Adipocyte (in vitro differentiated cells): ENCODE data around the gene FCRL2.

ENCODE experiments used
- DNase-seq: peaks from one replicate; pipeline ENCODE4 v3.0.0-alpha.2; 2015; ENCODE audit warnings: low read depth
- H3K27me3 ChIP-seq: replicated peaks from 2 replicates; pipeline ENCODE4 v1.7.0; 2013; ENCODE audit warnings: mild to moderate bottlenecking, low read length, moderate library complexity; ENCODE audit not compliant: control insufficient read depth, insufficient read depth
- H3K36me3 ChIP-seq: 2 replicates; pipeline ENCODE4 v1.7.0; 2013; ENCODE audit warnings: low read length, mild to moderate bottlenecking, moderate library complexity; ENCODE audit not compliant: control insufficient read depth, insufficient read depth, severe bottlenecking
- H3K4me1 ChIP-seq: 2 replicates; pipeline ENCODE4 v1.7.0; 2013; ENCODE audit warnings: mild to moderate bottlenecking, low read length, moderate library complexity; ENCODE audit not compliant: control insufficient read depth, insufficient read depth
- H3K4me3 ChIP-seq: 2 replicates; pipeline ENCODE4 v1.7.0; 2013; ENCODE audit warnings: mild to moderate bottlenecking, low read length, moderate library complexity
- H3K9ac ChIP-seq: 2 replicates; pipeline ENCODE4 v1.7.0; 2013; ENCODE audit warnings: mild to moderate bottlenecking, low read length, moderate library complexity
- H3K9me3 ChIP-seq: 2 replicates; pipeline ENCODE4 v1.7.0; 2013; ENCODE audit warnings: mild to moderate bottlenecking, low read length, moderate library complexity; ENCODE audit not compliant: control insufficient read depth

Gene FCRL2

GRCh38 chr1:157711802-157712201 lies 65.1 kb downstream of the FCRL2 start:
- H3K4me1 ChIP-seq: no peaks in the 10 kb centered on the region
- no peaks in the 10 kb centered on the region for H3K9me3 ChIP-seq
- no peak overlapping the region for H3K4me3 ChIP-seq
- no peak overlapping the region for H3K9ac ChIP-seq
- no peak for DNase-seq
- H3K36me3 ChIP-seq: no peaks in the 10 kb centered on the region
- peaks cover 2% of the 10 kb centered on the region for H3K27me3 ChIP-seq

GRCh38 chr1:157704878-157705277 lies 72.1 kb downstream of the FCRL2 start:
- no peak overlapping the region for H3K4me3 ChIP-seq
- no peaks in the 10 kb centered on the region for H3K9me3 ChIP-seq
- no peak for DNase-seq
- no peaks in the 10 kb centered on the region for H3K4me1 ChIP-seq
- H3K9ac ChIP-seq: no peak overlapping the region
- no peaks in the 10 kb centered on the region for H3K36me3 ChIP-seq
- peaks cover 8% of the 10 kb centered on the region for H3K27me3 ChIP-seq

GRCh38 chr1:157703981-157704380 lies 73.0 kb downstream of the FCRL2 start:
- H3K9me3 ChIP-seq: no peaks in the 10 kb centered on the region
- no peak for DNase-seq

GRCh38 chr1:157702308-157702825 lies 74.6 kb downstream of the FCRL2 start:
- H3K36me3 ChIP-seq: no peaks in the 10 kb centered on the region
- H3K9me3 ChIP-seq: no peaks in the 10 kb centered on the region
- no peaks in the 10 kb centered on the region for H3K4me1 ChIP-seq
- H3K27me3 ChIP-seq: peaks cover 22% of the 10 kb centered on the region
- H3K9ac ChIP-seq: no peak overlapping the region
- DNase-seq: no peak
- no peak overlapping the region for H3K4me3 ChIP-seq

More at GRCh38 chr1:157703981-157704380, 73.0 kb downstream of the FCRL2 start:
- Histone ChIP-seq H3K27me3 (peaks cover 9% of the 10 kb centered on the region), H3K4me1 (no peaks in the 10 kb centered on the region), H3K9ac (no peak overlapping the region), H3K4me3 (no peak overlapping the region), H3K36me3 (no peaks in the 10 kb centered on the region)

- no peak for DNase-seq
- H3K36me3 ChIP-seq: no peaks in the 10 kb centered on the region
- no peaks in the 10 kb centered on the region for H3K4me1 ChIP-seq
- H3K9ac ChIP-seq: no peak within 1 kb of the TSS
- H3K27me3 ChIP-seq: peaks cover 29% of the 10 kb centered on the region
- no peaks in the 10 kb centered on the region for H3K9me3 ChIP-seq
- H3K4me3 ChIP-seq: no peak within 1 kb of the TSS
Observed at GRCh38 chr1:157700732-157701131, 76.2 kb downstream of the FCRL2 start, which contains the start of gene FCRL3. Gene FCRL3 (minus strand): TSS chr1:157700769. CDS start chr1:157700489, 280 bp downstream.

- H3K9me3 ChIP-seq: no peaks in the 10 kb centered on the region
- DNase-seq: no peak
- H3K27me3 ChIP-seq: peaks cover 29% of the 10 kb centered on the region
- H3K9ac ChIP-seq: no peak overlapping the region
- no peaks in the 10 kb centered on the region for H3K36me3 ChIP-seq
- no peak overlapping the region for H3K4me3 ChIP-seq
- H3K4me1 ChIP-seq: no peaks in the 10 kb centered on the region
Observed at GRCh38 chr1:157700305-157700704, 76.6 kb downstream of the FCRL2 start.

- Histone ChIP-seq H3K9ac (no peak overlapping the region), H3K4me3 (no peak overlapping the region), H3K4me1 (no peaks in the 10 kb centered on the region), H3K9me3 (no peaks in the 10 kb centered on the region), H3K36me3 (no peaks in the 10 kb centered on the region), H3K27me3 (peaks cover 29% of the 10 kb centered on the region)
- DNase-seq: no peak
Observed at GRCh38 chr1:157697781-157698569, 79.0 kb downstream of the FCRL2 start.

GRCh38 chr1:157696966-157697628 lies 79.8 kb downstream of the FCRL2 start:
- Histone ChIP-seq H3K4me1 (no peaks in the 10 kb centered on the region), H3K4me3 (no peak overlapping the region), H3K9ac (no peak overlapping the region), H3K9me3 (no peaks in the 10 kb centered on the region), H3K27me3 (peaks cover 29% of the 10 kb centered on the region), H3K36me3 (no peaks in the 10 kb centered on the region)
- DNase-seq: no peak
